Fibroblast of mammary gland (primary cell): ENCODE measurements around the gene CALML3.

Experiments
- DNase-seq: peaks from one replicate; pipeline ENCODE4 v3.0.0-alpha.2; 2010; ENCODE audit warnings: low read depth
- H3K4me3 ChIP-seq: 2 replicates; pipeline ENCODE4 v1.5.1; 2011; ENCODE audit warnings: low read depth, mild to moderate bottlenecking, low read length, moderate library complexity; ENCODE audit not compliant: control insufficient read depth
- TF ChIP-seq, protein P1 (sequence below): conservative IDR thresholded peaks from 2 replicates; pipeline ENCODE4 v1.5.1; 2011; ENCODE audit warnings: low read depth, low read length, inconsistent platforms; ENCODE audit not compliant: control insufficient read depth, insufficient read depth

CALML3 gene

DNA sequence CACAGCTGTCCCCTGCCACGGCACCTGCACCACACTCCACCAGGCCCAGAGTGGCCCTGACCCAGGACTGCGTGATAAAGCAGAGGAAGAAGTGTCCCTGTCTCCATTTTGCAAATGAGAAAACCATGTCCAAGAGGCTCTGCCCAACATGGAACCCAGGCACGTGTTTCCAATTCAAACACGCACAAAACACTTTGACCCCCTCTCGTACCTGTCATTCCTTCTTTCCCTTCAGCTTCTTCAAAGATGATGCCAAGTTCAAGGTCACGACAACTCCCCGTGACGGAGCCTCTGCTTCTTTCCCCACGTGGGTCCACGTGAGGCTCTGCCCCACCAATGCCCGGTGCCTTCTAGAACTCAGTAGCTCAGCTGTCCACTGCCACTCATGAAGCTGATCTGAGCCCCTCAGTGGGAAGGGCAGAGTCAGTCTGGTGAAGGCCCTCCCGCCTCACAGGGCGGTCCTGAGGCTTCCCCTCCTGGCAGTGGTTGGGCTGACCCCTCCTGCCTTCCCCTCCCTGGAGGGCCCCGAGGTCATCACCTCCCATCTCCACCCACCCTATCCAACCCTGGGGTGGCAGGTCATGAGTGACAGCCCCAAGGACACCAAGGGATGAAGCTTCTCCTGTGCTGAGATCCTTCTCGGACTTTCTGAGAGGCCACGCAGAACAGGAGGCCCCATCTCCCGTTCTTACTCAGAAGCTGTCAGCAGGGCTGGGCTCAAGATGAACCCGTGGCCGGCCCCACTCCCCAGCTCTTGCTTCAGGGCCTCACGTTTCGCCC lies 44.4 kb upstream of the CALML3 start:
- no peak for DNase-seq
- TF ChIP-seq, protein P1, sequence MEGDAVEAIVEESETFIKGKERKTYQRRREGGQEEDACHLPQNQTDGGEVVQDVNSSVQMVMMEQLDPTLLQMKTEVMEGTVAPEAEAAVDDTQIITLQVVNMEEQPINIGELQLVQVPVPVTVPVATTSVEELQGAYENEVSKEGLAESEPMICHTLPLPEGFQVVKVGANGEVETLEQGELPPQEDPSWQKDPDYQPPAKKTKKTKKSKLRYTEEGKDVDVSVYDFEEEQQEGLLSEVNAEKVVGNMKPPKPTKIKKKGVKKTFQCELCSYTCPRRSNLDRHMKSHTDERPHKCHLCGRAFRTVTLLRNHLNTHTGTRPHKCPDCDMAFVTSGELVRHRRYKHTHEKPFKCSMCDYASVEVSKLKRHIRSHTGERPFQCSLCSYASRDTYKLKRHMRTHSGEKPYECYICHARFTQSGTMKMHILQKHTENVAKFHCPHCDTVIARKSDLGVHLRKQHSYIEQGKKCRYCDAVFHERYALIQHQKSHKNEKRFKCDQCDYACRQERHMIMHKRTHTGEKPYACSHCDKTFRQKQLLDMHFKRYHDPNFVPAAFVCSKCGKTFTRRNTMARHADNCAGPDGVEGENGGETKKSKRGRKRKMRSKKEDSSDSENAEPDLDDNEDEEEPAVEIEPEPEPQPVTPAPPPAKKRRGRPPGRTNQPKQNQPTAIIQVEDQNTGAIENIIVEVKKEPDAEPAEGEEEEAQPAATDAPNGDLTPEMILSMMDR, result no peak
- H3K4me3 ChIP-seq, result no peak overlapping the region

DNA sequence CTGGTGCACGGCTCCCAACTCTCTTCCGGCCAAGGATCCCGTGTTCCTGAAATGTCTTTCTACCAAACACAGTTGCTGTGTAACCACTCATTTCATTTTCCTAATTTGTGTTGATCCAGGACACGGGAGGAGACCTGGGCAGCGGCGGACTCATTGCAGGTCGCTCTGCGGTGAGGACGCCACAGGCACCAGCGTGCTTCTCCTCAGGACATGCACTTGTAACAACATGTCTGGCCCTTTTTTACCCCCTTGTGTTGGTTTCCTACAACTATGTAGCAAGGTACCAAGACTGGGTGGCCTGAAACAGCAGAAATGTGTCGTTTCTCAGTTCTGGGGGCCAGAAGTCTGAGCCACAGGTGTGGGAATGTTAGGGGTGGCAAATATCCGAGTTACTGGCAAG lies 43.6 kb upstream of the CALML3 start:
- no peak for DNase-seq
- H3K4me3 ChIP-seq, result no peak overlapping the region
- TF ChIP-seq, protein P1, result no peak

DNA sequence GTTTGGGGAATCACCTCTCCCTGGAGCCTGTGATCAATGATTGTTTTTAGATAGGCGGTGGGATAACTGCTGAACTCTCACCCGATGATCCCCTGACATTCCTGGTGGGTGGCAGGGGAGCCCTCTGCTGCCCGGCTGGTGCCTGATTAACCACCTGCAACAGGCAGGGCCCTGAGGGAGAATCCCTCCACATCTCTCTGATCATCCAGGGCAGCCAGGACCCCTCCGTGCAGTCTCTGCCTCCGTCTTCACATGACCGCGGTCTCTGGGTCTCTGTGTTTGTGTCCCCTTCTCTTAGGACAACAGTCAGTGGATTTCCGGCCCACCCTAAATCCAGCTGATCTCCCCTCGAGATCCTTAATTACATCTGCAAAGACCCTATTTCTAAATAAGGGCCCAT lies 42.7 kb upstream of the CALML3 start:
- DNase-seq, result no peak
- H3K4me3 ChIP-seq, result no peak overlapping the region
- TF ChIP-seq, protein P1, result no peak

DNA sequence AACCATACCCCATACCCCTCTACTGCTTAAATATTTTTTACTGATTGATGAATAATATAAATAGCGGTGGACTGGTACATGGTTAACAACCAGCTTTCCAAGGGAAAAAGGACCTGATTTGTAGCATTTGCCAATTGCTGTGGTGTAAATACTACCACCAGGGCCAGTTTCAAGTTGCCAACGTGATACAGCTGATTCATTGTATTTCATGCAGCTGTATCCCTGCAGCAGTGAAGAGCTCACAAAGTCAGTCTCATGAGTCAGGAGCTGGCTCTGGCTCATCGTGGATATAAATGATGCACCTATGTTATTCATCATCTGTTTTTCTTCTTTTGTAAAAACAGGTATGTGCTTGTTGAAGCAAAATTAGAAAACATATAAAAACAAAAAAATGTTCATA lies 40.6 kb upstream of the CALML3 start:
- no peak overlapping the region for H3K4me3 ChIP-seq
- TF ChIP-seq, protein P1, result no peak
- DNase-seq, result peak; percentile 57

DNA sequence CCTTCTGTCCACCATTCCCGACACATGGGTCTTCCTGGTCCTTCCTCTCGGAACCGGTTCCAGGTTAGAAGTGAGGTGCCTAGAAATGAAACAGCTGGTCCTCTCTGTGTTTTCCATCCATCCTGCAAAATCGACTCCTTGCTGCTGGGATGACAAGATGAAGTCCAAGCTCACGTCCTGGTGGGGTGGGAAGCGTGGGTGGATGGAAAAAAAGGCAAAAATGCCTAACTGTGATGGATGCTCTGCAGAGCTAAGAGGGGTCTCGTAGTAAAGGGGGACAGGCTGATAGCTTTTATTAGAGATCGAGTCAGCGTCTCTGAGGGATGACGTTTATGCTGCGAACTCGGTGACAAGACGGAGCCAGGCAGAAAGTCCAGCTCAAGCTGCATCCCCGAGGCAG lies 39.5 kb upstream of the CALML3 start:
- no peak for DNase-seq
- TF ChIP-seq, protein P1, result no peak
- H3K4me3 ChIP-seq, result no peak overlapping the region

DNA sequence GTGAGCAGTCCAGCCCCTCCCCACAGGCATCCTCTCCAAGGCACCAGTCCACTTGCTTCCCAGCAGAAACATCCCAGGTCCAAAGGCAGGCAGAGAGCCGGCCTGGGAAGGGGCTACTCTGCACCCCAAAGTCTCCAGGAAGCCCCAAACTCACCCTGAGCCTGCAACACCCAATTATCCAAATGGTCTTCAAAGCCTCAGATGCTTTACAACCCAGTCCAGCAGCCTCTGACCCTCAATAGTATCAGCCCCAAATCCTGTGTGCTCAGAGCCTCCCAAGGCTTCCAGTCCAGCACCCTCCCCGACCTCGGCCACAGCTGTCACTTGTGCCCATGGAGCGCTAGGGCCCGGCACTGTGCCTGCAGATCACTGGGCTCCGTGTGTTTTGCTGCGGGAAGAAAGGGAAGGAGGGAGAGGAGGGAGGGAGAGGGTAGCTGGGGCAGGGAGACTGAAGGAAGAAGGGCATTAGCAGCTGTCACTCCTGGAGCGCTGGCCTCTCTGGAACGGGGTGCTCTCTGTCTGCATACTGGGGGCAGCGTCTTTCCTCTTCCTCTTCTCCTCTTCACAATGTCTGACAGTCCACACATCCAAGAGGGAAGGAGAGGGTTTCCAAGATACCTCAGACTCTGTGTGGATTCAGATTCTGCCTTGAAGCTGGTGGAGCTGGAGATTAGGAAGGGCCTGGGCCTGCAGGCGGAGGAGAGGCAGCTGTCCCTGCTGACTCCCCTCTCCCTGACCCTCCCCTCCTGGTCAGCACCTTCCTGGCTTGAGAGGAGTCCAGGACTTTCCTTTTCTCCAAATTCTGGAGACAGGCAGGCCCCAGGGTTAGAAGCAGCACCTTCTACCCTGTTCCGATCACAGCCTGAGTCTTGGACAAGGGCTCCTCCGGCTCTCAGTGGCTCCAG lies 38.6 kb upstream of the CALML3 start:
- DNase-seq, result no peak
- H3K4me3 ChIP-seq, result no peak overlapping the region
- TF ChIP-seq, protein P1, result no peak
